ENCODE measurements around the gene XXYLT1. TPM values are rescaled to one million over a fixed set of nuclear protein-coding genes. Genes with fewer than 3 reads are reported as not detected.

XXYLT1 gene
- total RNA-seq, 1 experiment from 2014 or later: 25.5 TPM

DNA sequence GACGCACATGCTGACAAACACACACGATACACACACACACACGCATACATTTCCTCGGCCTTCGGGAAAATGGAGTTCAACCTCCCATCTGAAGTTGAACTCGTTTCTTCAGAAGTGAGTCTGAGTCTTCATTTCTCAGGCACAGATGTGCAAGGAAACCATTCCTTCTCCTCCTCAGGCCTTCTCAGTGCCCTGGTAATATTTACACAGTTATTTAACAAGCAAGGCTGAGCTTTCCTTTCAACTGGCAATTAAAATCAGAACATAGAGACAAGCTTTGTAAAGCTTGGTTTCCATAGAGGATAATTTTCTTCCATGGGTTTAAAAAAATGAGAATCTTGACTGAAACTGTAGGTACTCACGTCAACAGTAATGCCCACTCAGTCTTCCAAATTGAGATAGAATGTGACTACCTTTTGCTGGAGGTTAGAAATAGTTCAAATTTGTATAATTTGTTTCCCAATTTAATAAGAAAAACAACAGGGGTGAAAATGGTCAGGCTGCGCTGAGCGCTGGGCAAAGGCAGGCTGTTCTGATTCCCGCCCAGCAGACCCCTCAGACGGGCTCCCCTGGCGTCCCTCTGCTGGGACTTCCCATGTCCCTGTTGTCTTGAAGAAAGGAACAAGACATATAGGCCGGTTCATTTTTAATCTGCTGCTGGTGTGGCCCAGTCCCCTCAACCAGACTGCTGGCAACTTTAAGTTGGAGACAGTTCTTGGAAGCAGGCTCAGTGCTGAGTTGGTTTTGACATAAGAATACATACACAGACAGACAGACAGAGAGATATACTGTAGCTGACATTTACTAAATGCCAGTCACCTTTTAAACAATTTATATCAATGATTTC lies 174.3 kb downstream of the XXYLT1 start:
- Histone ChIP-seq H3K27ac (ENCODE audit: low read length) (0 out of 2 replicates have a peak overlapping the region, but pooled peaks have one; percentile 42), H2AFZ (ENCODE audit: low read length) (no peak overlapping the region), H3K79me2 (ENCODE audit: low read length) (no peaks in the 10 kb centered on the region), H3K9me3 (ENCODE audit: low read length) (no peaks in the 10 kb centered on the region), H3K4me1 (ENCODE audit: insufficient read depth, low read length) (peaks cover 28% of the 10 kb centered on the region), H4K20me1 (ENCODE audit: low read length) (no peaks in the 10 kb centered on the region), H3K36me3 (ENCODE audit: low read depth, low read length) (no peaks in the 10 kb centered on the region), H3K9me2 (replicated peaks; ENCODE audit: low read length) (no peaks in the 10 kb centered on the region), H3K4me3 (ENCODE audit: low read length) (no peak overlapping the region), H3F3A (ENCODE audit: low read length, unreplicated experiment) (no peaks in the 10 kb centered on the region), H3K9ac (ENCODE audit: low read length) (no peak overlapping the region; the same call in 1 of the 2 replicates), H3K27me3 (ENCODE audit: low read length) (no peaks in the 10 kb centered on the region), H3K4me2 (ENCODE audit: low read length) (no peak overlapping the region)
- POLR2A ChIA-PET (ENCODE audit: unreplicated experiment): interaction anchor here (0.6 to 0.7 kb wide), 4 partner anchors 108 to 469 kb away, joined by 3 to 5 read pairs (median 4); partner anchors contain the start of gene PPP1R2
- peak; percentile 65 for ATAC-seq
- CTCF ChIA-PET: interaction anchor here (1.0 kb wide), 1 partner anchor 414 kb away, joined by 5 read pairs; no protein-coding TSS in a partner anchor
- DNase-seq: no peak
- intact Hi-C loops (cut with micrococcal nuclease): no loop called here
- TF ChIP-seq EZH2 (IDR thresholded peaks at IDR 0.05; ENCODE audit: low read length, unreplicated experiment) (no peak), CTCF (conservative IDR thresholded peaks at IDR 0.05; ENCODE audit: low read depth, low read length) (no peak), EZH2phosphoT487 (IDR thresholded peaks at IDR 0.05; ENCODE audit: borderline replicate concordance, low read length) (no peak)
- no TSS peak for BruUV-seq (replicated peaks)

DNA sequence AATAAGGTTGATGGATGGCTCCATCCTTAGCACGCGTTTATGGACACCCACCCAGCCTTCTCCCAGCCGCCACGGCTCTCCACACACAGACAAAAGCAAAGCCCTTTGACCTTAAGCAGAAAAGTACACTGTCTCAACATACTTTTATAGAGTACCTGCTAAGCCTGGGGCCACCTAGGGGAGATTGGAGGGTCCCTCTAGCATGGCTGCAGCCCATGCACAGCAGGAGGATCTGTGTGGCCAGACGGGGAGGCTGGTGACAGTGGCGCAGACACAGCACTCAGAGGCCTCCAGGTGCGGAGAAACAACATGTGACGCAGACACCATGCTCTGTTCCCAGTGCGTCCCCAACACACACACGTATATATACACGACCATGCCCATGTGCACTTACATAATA lies 174.9 kb downstream of the XXYLT1 start:
- no peaks in the 10 kb centered on the region for H3K79me2 ChIP-seq (ENCODE audit: low read length)
- no peaks in the 10 kb centered on the region for H3K9me3 ChIP-seq (ENCODE audit: low read length)
- H4K20me1 ChIP-seq (ENCODE audit: low read length): no peaks in the 10 kb centered on the region
- DNase-seq (no peak), ATAC-seq (no peak)
- peak overlapping the region; percentile 42 for H3K27ac ChIP-seq (ENCODE audit: low read length)
- H3K4me3 ChIP-seq (ENCODE audit: low read length): no peak overlapping the region
- peaks cover 22% of the 10 kb centered on the region for H3K4me1 ChIP-seq (ENCODE audit: insufficient read depth, low read length)
- POLR2A ChIA-PET (ENCODE audit: unreplicated experiment): interaction anchor here (0.7 kb wide), 2 partner anchors 447 to 468 kb away, joined by 3 read pairs; partner anchors contain the start of gene PPP1R2
- H3K36me3 ChIP-seq (ENCODE audit: low read depth, low read length): no peaks in the 10 kb centered on the region
- CTCF ChIA-PET: interaction anchor here (1.0 kb wide), 1 partner anchor 413 kb away, joined by 5 read pairs; no protein-coding TSS in a partner anchor
- peak overlapping the region; percentile 41 for H3K4me2 ChIP-seq (ENCODE audit: low read length)
- no peak overlapping the region; the same call in 1 of the 2 replicates for H3K9ac ChIP-seq (ENCODE audit: low read length)
- intact Hi-C loops (cut with micrococcal nuclease): no loop called here
- no peaks in the 10 kb centered on the region for H3F3A ChIP-seq (ENCODE audit: low read length, unreplicated experiment)
- H3K9me2 ChIP-seq (replicated peaks; ENCODE audit: low read length): no peaks in the 10 kb centered on the region
- H2AFZ ChIP-seq (ENCODE audit: low read length): no peak overlapping the region
- H3K27me3 ChIP-seq (ENCODE audit: low read length): no peaks in the 10 kb centered on the region
- BruUV-seq (replicated peaks): no TSS peak
- no peak for TF ChIP-seq EZH2phosphoT487 (IDR thresholded peaks at IDR 0.05; ENCODE audit: borderline replicate concordance, low read length)
- no peak for TF ChIP-seq EZH2 (IDR thresholded peaks at IDR 0.05; ENCODE audit: low read length, unreplicated experiment)
- TF ChIP-seq CTCF (conservative IDR thresholded peaks at IDR 0.05; ENCODE audit: low read depth, low read length): no peak

- H3K4me3 ChIP-seq (ENCODE audit: low read length): no peak overlapping the region
- peak; percentile 56 for DNase-seq
- CTCF ChIA-PET: no interaction called here
- peak overlapping the region; percentile 41 for H3K4me2 ChIP-seq (ENCODE audit: low read length)
- H3K27ac ChIP-seq (ENCODE audit: low read length): peak overlapping the region; percentile 42
- H4K20me1 ChIP-seq (ENCODE audit: low read length): no peaks in the 10 kb centered on the region
- H2AFZ ChIP-seq (ENCODE audit: low read length): no peak overlapping the region
- H3K9me2 ChIP-seq (replicated peaks; ENCODE audit: low read length): no peaks in the 10 kb centered on the region
- POLR2A ChIA-PET (ENCODE audit: unreplicated experiment): no interaction called here
- no peak for TF ChIP-seq CTCF (conservative IDR thresholded peaks at IDR 0.05; ENCODE audit: low read depth, low read length)
- no peak for TF ChIP-seq EZH2phosphoT487 (IDR thresholded peaks at IDR 0.05; ENCODE audit: borderline replicate concordance, low read length)
- TF ChIP-seq EZH2 (IDR thresholded peaks at IDR 0.05; ENCODE audit: low read length, unreplicated experiment): no peak
- H3F3A ChIP-seq (ENCODE audit: low read length, unreplicated experiment): no peaks in the 10 kb centered on the region
- no peak overlapping the region; the same call in 1 of the 2 replicates for H3K9ac ChIP-seq (ENCODE audit: low read length)
- intact Hi-C loops (cut with micrococcal nuclease): no loop called here
- H3K27me3 ChIP-seq (ENCODE audit: low read length): no peaks in the 10 kb centered on the region
- no peaks in the 10 kb centered on the region for H3K9me3 ChIP-seq (ENCODE audit: low read length)
- BruUV-seq (replicated peaks): no TSS peak
- no peaks in the 10 kb centered on the region for H3K36me3 ChIP-seq (ENCODE audit: low read depth, low read length)
- ATAC-seq: peak; percentile 78
- peaks cover 18% of the 10 kb centered on the region for H3K4me1 ChIP-seq (ENCODE audit: insufficient read depth, low read length)
- no peaks in the 10 kb centered on the region for H3K79me2 ChIP-seq (ENCODE audit: low read length)
These were observed 175.3 kb downstream of the XXYLT1 start for GRCh38 chr3:195095704-195096036.
